ENCODE data around the gene SLC25A26. TPM values are rescaled to one million over a fixed set of nuclear protein-coding genes. Genes with fewer than 3 reads are reported as not detected.
"Not testable (repeated sequence)": the region's sequence is repeated elsewhere in the genome, so short reads cannot be mapped to it uniquely, and the experiment has no call there.

SLC25A26 gene
- total RNA-seq, 4 donors from 2014 or later: 4.2 to 17.3 (median 12.2) TPM

DNA sequence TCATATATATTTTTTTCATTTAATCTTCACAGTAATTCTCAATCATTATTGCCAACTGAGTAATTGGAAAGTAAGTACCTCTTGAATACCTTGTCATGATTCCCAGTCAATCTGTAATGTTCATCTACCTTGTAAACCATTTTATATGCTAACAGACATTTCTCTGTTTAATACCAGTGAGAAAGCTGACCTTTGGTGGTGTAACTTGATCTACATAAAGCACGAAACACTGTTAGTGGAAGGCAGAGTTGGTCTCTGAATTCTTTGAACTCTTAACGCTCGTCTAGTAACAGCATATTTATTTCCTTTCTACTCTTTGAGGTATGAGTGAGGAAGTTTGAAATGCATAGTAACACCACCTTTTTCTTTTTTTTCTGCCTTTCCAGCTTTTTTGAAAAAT is 59.5 kb downstream of the SLC25A26 start:
- Histone ChIP-seq H3K9me3 (no peaks in the 10 kb centered on the region), H3K4me3 (no peak overlapping the region), H3K27me3 (no peaks in the 10 kb centered on the region), H3K4me1 (peaks cover 0 to 4% (median 0%) of the 10 kb centered on the region in 4 donors), H3K36me3 (no peaks in the 10 kb centered on the region), H3K27ac (no peak overlapping the region)
- WGBS, 2 donors (ENCODE audit: low coverage in 1 of 2): 78 to 79% methylated on average over 3 of the region's 3 CpGs
- intact Hi-C loops (cut with DNase I; ENCODE audit: low total_unique reads) (loop anchor here (10.0 kb wide), 1 partner anchor 94 kb away; no protein-coding TSS in a partner anchor), in situ Hi-C loops (cut with MboI; ENCODE audit: low pct_ligation_motif_present in 1 of 4, low pct_unique_long_range_greater_than_20kb in 1 of 4, low sequenced_read_pairs in 3 of 4) (loop anchor here in 1 of 4 donors (10.0 kb wide), 1 partner anchor 104 kb away; no protein-coding TSS in a partner anchor)
- TF ChIP-seq, protein P1, sequence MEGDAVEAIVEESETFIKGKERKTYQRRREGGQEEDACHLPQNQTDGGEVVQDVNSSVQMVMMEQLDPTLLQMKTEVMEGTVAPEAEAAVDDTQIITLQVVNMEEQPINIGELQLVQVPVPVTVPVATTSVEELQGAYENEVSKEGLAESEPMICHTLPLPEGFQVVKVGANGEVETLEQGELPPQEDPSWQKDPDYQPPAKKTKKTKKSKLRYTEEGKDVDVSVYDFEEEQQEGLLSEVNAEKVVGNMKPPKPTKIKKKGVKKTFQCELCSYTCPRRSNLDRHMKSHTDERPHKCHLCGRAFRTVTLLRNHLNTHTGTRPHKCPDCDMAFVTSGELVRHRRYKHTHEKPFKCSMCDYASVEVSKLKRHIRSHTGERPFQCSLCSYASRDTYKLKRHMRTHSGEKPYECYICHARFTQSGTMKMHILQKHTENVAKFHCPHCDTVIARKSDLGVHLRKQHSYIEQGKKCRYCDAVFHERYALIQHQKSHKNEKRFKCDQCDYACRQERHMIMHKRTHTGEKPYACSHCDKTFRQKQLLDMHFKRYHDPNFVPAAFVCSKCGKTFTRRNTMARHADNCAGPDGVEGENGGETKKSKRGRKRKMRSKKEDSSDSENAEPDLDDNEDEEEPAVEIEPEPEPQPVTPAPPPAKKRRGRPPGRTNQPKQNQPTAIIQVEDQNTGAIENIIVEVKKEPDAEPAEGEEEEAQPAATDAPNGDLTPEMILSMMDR (IDR thresholded peaks at IDR 0.05): no peak
- TF ChIP-seq EP300 (IDR thresholded peaks at IDR 0.05; ENCODE audit: low read depth) (no peak), POLR2A (IDR thresholded peaks at IDR 0.05) (no peak), POLR2AphosphoS5 (IDR thresholded peaks at IDR 0.05) (no peak)
- no peak for DNase-seq

DNA sequence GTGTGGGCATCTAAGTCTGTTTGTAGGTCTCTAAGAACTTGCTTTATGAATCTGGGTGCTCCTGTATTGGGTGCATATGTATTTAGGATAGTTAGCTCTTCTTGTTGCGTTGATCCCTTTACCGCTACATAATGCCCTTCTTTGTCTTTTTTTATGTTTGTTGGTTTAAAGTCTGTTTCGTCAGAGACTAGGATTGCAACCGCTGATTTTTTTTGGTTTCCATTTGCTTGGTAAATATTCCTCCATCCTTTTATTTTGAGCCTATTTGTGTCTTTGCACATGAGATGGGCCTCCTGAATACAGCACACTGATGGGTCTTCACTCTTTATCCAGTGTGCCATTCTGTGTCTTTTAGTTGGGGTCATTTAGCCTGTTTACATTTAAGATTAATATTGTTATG is 71.1 kb downstream of the SLC25A26 start:
- H3K9me3 ChIP-seq; H3K36me3 ChIP-seq; H3K4me3 ChIP-seq; intact Hi-C loops (cut with DNase I; ENCODE audit: low total_unique reads); H3K27ac ChIP-seq; in situ Hi-C loops (cut with MboI; ENCODE audit: low pct_ligation_motif_present in 1 of 4, low pct_unique_long_range_greater_than_20kb in 1 of 4, low sequenced_read_pairs in 3 of 4); H3K27me3 ChIP-seq; H3K4me1 ChIP-seq; DNase-seq: not testable (repeated sequence)
- WGBS, 2 donors (ENCODE audit: low coverage in 1 of 2): 75 to 80% methylated on average over 4 of the region's 4 CpGs

DNA sequence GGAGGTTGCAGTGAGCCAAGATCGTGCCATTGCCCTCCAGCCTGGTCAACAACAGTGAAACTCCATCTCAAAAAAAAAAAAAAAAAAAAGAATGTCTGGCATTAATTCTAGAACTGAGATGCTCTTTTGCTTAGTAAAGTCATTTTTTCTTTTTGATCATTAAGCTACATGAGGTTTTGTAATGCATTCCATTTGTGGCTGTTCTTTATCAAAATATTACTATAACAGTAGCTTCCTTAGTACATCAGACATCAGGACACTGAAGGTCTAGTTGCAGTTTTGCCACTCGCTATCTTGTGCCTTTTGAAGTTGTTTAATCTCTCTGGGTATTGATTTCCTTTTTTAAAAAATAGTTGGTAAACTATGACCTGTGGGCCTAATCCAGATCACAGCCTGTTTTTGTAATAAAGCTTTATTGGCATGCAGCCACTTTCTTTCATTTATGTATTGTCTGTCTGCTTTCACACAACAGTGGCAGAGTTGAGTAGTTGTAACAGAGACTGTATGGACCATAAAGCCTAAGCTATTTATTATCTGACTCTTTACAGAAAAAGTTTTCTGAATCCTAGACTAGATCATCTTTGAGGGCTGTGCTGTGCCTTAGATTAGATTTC is 76.6 kb downstream of the SLC25A26 start:
- peak overlapping the region; percentile 26 to 58 (median 45) for H3K27ac ChIP-seq
- H3K36me3 ChIP-seq: no peaks in the 10 kb centered on the region
- TF ChIP-seq EP300 (IDR thresholded peaks at IDR 0.05; ENCODE audit: low read depth) (no peak), POLR2AphosphoS5 (IDR thresholded peaks at IDR 0.05) (no peak), POLR2A (IDR thresholded peaks at IDR 0.05) (no peak)
- TF ChIP-seq, protein P1 (IDR thresholded peaks at IDR 0.05): no peak
- no peak overlapping the region for H3K4me3 ChIP-seq
- intact Hi-C loops (cut with DNase I; ENCODE audit: low total_unique reads): no loop called here
- no peaks in the 10 kb centered on the region for H3K9me3 ChIP-seq
- peaks cover 11 to 23% (median 17%) of the 10 kb centered on the region in 4 donors for H3K4me1 ChIP-seq
- DNase-seq: no peak
- H3K27me3 ChIP-seq: no peaks in the 10 kb centered on the region
- WGBS, 2 donors (ENCODE audit: low coverage in 1 of 2): 50 to 69% methylated on average over 2 of the region's 2 CpGs
- in situ Hi-C loops (cut with MboI; ENCODE audit: low pct_ligation_motif_present in 1 of 4, low pct_unique_long_range_greater_than_20kb in 1 of 4, low sequenced_read_pairs in 3 of 4): no loop called here

DNA sequence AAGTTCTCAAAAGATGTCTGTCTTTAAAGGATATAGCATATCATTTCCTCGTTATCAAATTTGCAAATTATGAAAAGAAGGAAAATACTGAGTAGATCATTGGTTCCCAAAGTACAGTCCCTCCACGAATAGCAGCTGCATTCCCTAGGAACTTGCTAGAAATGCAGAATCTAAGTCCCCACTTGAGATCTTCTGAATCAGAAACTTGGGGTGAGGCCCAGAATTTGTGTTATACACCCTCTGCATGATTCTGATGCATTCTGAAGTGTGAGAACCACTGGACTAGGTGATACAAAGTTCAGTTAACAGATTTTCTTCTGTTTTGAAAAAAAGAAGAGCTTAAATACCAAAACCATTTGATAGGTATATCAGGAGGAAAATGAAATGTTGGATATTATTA is 77.1 kb downstream of the SLC25A26 start:
- intact Hi-C loops (cut with DNase I; ENCODE audit: low total_unique reads) (no loop called here), in situ Hi-C loops (cut with MboI; ENCODE audit: low pct_ligation_motif_present in 1 of 4, low pct_unique_long_range_greater_than_20kb in 1 of 4, low sequenced_read_pairs in 3 of 4) (no loop called here)
- Histone ChIP-seq H3K4me1 (peaks cover 11 to 23% (median 17%) of the 10 kb centered on the region in 4 donors), H3K36me3 (no peaks in the 10 kb centered on the region), H3K4me3 (no peak overlapping the region), H3K27me3 (no peaks in the 10 kb centered on the region), H3K27ac (peak overlapping the region; percentile 26 to 58 (median 45)), H3K9me3 (no peaks in the 10 kb centered on the region)
- TF ChIP-seq, protein P1 (IDR thresholded peaks at IDR 0.05): no peak
- TF ChIP-seq POLR2A (IDR thresholded peaks at IDR 0.05) (no peak), EP300 (IDR thresholded peaks at IDR 0.05; ENCODE audit: low read depth) (no peak), POLR2AphosphoS5 (IDR thresholded peaks at IDR 0.05) (no peak)
- no peak for DNase-seq
- WGBS, 2 donors (ENCODE audit: low coverage in 1 of 2): 47% methylated on average over 2 of the region's 2 CpGs

DNA sequence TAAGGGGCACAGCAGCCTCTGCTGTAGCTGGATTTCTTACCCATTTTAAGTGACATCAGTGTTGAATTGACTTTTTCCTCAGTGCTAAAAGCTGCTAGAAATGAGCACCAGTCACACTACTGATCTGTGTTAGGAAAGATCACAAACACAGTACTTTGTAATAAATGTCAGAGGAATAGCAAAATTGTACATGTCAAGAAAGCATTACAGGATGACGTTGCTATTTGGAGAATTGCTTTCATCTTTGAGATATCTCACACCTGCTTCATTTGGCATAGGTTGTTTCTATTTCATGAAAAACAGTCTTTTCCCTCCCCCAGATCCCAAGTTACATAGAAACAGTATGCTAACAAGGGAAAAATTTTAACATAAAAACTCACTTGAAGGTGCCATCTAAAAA is 77.8 kb downstream of the SLC25A26 start:
- Histone ChIP-seq H3K4me1 (peaks cover 11 to 23% (median 17%) of the 10 kb centered on the region in 4 donors), H3K4me3 (no peak overlapping the region), H3K27ac (peak overlapping the region in 2 of 4 donors; percentile 6 to 58), H3K9me3 (no peaks in the 10 kb centered on the region), H3K27me3 (no peaks in the 10 kb centered on the region), H3K36me3 (no peaks in the 10 kb centered on the region)
- 13 to 31% methylated on average over 1 of the region's 1 CpG for WGBS, 2 donors (ENCODE audit: low coverage in 1 of 2)
- DNase-seq: no peak
- intact Hi-C loops (cut with DNase I; ENCODE audit: low total_unique reads) (no loop called here), in situ Hi-C loops (cut with MboI; ENCODE audit: low pct_ligation_motif_present in 1 of 4, low pct_unique_long_range_greater_than_20kb in 1 of 4, low sequenced_read_pairs in 3 of 4) (no loop called here)
- TF ChIP-seq, protein P1 (IDR thresholded peaks at IDR 0.05): no peak
- TF ChIP-seq EP300 (IDR thresholded peaks at IDR 0.05; ENCODE audit: low read depth): no peak
- TF ChIP-seq POLR2AphosphoS5 (IDR thresholded peaks at IDR 0.05): no peak
- TF ChIP-seq POLR2A (IDR thresholded peaks at IDR 0.05): no peak

DNA sequence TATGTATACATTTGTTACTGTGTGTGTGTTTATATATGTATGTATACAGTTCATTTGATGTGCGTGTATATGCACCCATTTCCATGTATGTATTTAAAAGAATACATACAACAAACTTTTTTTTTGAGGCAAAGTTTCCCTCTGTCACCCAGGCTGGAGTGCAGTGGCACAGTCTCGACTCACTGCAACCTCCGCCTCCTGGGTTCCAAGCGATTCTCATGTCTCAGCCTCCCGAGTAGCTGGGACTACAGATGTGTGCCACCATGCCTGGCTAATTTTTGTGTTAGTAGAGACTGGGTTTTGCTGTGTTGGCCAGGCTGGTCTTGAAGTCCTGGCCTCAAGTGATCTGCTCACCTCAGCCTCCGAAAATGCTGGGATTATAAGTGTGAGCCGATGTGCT is 78.3 kb downstream of the SLC25A26 start:
- H3K27ac ChIP-seq; H3K9me3 ChIP-seq; DNase-seq; in situ Hi-C loops (cut with MboI; ENCODE audit: low pct_ligation_motif_present in 1 of 4, low pct_unique_long_range_greater_than_20kb in 1 of 4, low sequenced_read_pairs in 3 of 4); H3K4me3 ChIP-seq; H3K27me3 ChIP-seq; H3K36me3 ChIP-seq; intact Hi-C loops (cut with DNase I; ENCODE audit: low total_unique reads): not testable (repeated sequence)
- WGBS, 2 donors (ENCODE audit: low coverage in 1 of 2): 76 to 80% methylated on average over 2 to 7 of the region's 7 CpGs
- H3K4me1 ChIP-seq: peaks cover 11 to 23% (median 17%) of the 10 kb centered on the region in 4 donors

Measured in transverse colon (tissue), 4 donors.